ENCODE measurements around the gene RRP9.

DNA sequence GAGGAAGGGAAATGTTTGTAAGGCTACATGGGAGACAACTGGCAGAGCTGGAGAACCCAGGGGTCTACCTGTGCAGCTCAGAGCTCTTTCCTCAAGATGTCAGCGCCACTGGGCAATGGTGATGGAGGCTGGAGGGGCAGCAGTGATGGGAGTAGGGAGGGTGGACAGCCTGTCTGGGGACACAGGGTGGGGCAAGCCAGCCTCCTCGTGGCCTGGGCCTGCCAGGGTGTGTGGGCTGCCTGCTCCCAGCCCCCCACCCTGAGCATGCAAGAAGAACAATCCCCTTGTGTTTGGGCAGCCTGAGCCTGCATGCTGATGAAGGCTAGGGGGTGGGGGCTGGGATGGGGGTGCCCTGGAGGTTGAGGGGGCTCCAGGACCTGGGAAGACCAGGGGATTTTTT is 24.3 kb upstream of the RRP9 start:
- TF ChIP-seq POLR2A (IDR thresholded peaks at IDR 0.05) = no peak
- TF ChIP-seq, protein P1, sequence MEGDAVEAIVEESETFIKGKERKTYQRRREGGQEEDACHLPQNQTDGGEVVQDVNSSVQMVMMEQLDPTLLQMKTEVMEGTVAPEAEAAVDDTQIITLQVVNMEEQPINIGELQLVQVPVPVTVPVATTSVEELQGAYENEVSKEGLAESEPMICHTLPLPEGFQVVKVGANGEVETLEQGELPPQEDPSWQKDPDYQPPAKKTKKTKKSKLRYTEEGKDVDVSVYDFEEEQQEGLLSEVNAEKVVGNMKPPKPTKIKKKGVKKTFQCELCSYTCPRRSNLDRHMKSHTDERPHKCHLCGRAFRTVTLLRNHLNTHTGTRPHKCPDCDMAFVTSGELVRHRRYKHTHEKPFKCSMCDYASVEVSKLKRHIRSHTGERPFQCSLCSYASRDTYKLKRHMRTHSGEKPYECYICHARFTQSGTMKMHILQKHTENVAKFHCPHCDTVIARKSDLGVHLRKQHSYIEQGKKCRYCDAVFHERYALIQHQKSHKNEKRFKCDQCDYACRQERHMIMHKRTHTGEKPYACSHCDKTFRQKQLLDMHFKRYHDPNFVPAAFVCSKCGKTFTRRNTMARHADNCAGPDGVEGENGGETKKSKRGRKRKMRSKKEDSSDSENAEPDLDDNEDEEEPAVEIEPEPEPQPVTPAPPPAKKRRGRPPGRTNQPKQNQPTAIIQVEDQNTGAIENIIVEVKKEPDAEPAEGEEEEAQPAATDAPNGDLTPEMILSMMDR (IDR thresholded peaks at IDR 0.05) = no peak
